HepG2 (cell line): ENCODE data around the gene TK1. TPM values are rescaled to one million over a fixed set of nuclear protein-coding genes. Genes with fewer than 3 reads are reported as not detected.

Source experiments
- ATF4 ChIP-seq, 2 experiments: fragments of 450-650 bp in 1 of 2; sonication (generic) in 1 of 2; formaldehyde crosslinking; IDR thresholded peaks; 2 replicates each; pipeline versions ENCODE4 v1.5.0 to v1.8.0; 2020 to 2022; ENCODE audit warnings: mild to moderate bottlenecking in 1 of 2, missing genetic modification reagents in 1 of 2
- BCL3 ChIP-seq: sonication (generic); formaldehyde crosslinking; IDR thresholded peaks from 2 replicates; pipeline ENCODE4 v1.5.1; 2020; ENCODE audit warnings: mild to moderate bottlenecking, missing genetic modification reagents, moderate library complexity
- GATAD1 ChIP-seq: IDR thresholded peaks from 2 replicates; pipeline ENCODE4 v1.6.1; 2016; ENCODE audit warnings: missing genetic modification reagents, missing compliant biosample characterization
- JUND ChIP-seq: sonication (generic); formaldehyde crosslinking; IDR thresholded peaks from 2 replicates; pipeline ENCODE4 v1.8.0; 2022; ENCODE audit warnings: mild to moderate bottlenecking, missing genetic modification reagents
- KDM5A ChIP-seq: fragments of 200-600 bp; sonication (generic); IDR thresholded peaks from 2 replicates; pipeline ENCODE4 v1.7.0; 2018; ENCODE audit warnings: antibody characterized with exemption, mild to moderate bottlenecking, low read length, borderline replicate concordance
- KIAA2018 ChIP-seq: sonication (generic); formaldehyde crosslinking; IDR thresholded peaks from 2 replicates; pipeline ENCODE4 v1.5.0; 2020; ENCODE audit warnings: mild to moderate bottlenecking, missing genetic modification reagents, borderline replicate concordance
- KLF6 ChIP-seq: IDR thresholded peaks from 2 replicates; pipeline ENCODE4 v1.8.0; 2016; ENCODE audit warnings: missing biosample characterization, missing genetic modification reagents
- KMT2B ChIP-seq: IDR thresholded peaks from 2 replicates; pipeline ENCODE4 v1.6.1; 2016; ENCODE audit warnings: missing genetic modification reagents, missing compliant biosample characterization
- RORA ChIP-seq: sonication (generic); formaldehyde crosslinking; IDR thresholded peaks from 2 replicates; pipeline ENCODE4 v1.5.0; 2020; ENCODE audit warnings: mild to moderate bottlenecking, missing genetic modification reagents, moderate library complexity
- TOPORS ChIP-seq: sonication (generic); formaldehyde crosslinking; IDR thresholded peaks from 2 replicates; pipeline ENCODE4 v1.8.0; 2023; ENCODE audit warnings: mild to moderate bottlenecking, missing genetic modification reagents
- U2AF2 ChIP-seq: fragments of 200-400 bp; formaldehyde crosslinking; IDR thresholded peaks from 2 replicates; pipeline ENCODE4 v1.6.1; 2017; ENCODE audit warnings: low read depth, mild to moderate bottlenecking, low read length
- ZBTB4 ChIP-seq: sonication (generic); formaldehyde crosslinking; IDR thresholded peaks from 2 replicates; pipeline ENCODE4 v1.4.0; 2020; ENCODE audit warnings: missing genetic modification reagents, mild to moderate bottlenecking, borderline replicate concordance
- ZNF546 ChIP-seq: sonication (generic); formaldehyde crosslinking; conservative IDR thresholded peaks from 2 replicates; pipeline ENCODE4 v1.8.1; 2023; ENCODE audit warnings: mild to moderate bottlenecking, missing genetic modification reagents
- ZNF605 ChIP-seq: sonication (generic); formaldehyde crosslinking; IDR thresholded peaks from 2 replicates; pipeline ENCODE4 v1.8.0; 2022; ENCODE audit warnings: mild to moderate bottlenecking, missing genetic modification reagents
- ZNF724P ChIP-seq: sonication (generic); formaldehyde crosslinking; IDR thresholded peaks from 2 replicates; pipeline ENCODE4 v1.8.0; 2022; ENCODE audit warnings: missing genetic modification reagents, borderline replicate concordance
- ZNF878 ChIP-seq: sonication (generic); formaldehyde crosslinking; IDR thresholded peaks from 2 replicates; pipeline ENCODE4 v1.8.1; 2023; ENCODE audit warnings: mild to moderate bottlenecking, missing genetic modification reagents, moderate library complexity
- polyA plus RNA-seq, 8 experiments: library from polyadenylated mRNA; depleted of rRNA in 3 of 8; stranded (reverse) in 7 of 8; unstranded in 1 of 8; fragments of >200 nt; fragmentation: Illumina TruSeq in 4 of 8; extraction: Trizol in 4 of 8; gene quantifications; 2 replicates each; pipeline versions ENCODE4 v1.2.1 to v1.2.3, GENCODE V29; 2011 to 2016; ENCODE audit warnings: low read depth in 4 of 8, missing spikeins in 1 of 8, mixed read lengths in 1 of 8; ENCODE audit not compliant: insufficient read depth in 1 of 8
- total RNA-seq, 5 experiments: library from RNA; depleted of rRNA; stranded (reverse); fragments of >200 nt; fragmentation: Illumina TruSeq; extraction: Trizol; gene quantifications; 2 replicates each; pipeline ENCODE4 v1.2.3, GENCODE V29; 2016; ENCODE audit warnings: low read depth in 1 of 5

TK1 gene
- total and polyA plus RNA-seq, 2 of the 13 experiments (the other 11 are each of a cell fraction or from before 2014, with no cell fraction given) = 45.0 to 96.0 TPM

GRCh38 chr17:78127888-78128550 lies 58.8 kb downstream of the TK1 start (continued):
- TF ChIP-seq U2AF2 (no peak), KMT2B (CRISPR knock-in tag) (peak; percentile 6; the same call in 1 of the 2 replicates), BCL3 (CRISPR knock-in tag) (peak; percentile 55), ZNF546 (CRISPR knock-in tag) (0 out of 2 replicates have a peak, but pooled peaks have one; percentile 45), RORA (CRISPR knock-in tag) (no peak), ZNF878 (CRISPR knock-in tag) (no peak), TOPORS (CRISPR knock-in tag) (no peak), ATF4 (CRISPR knock-in tag; IDR thresholded peaks at IDR 0.05) (no peak), KDM5A (peak; percentile 50; the same call in 1 of the 2 replicates), JUND (CRISPR knock-in tag) (no peak), KLF6 (CRISPR knock-in tag) (no peak), GATAD1 (CRISPR knock-in tag) (no peak; the same call in 1 of the 2 replicates), KIAA2018 (CRISPR knock-in tag) (no peak), ZNF724P (CRISPR knock-in tag) (no peak), ZNF605 (CRISPR knock-in tag) (no peak), ZBTB4 (CRISPR knock-in tag) (no peak)
